GM21529 (cell line): Measurements from ENCODE around the gene STAT5A.

Experiments
- ATAC-seq: cut with Tn5 transposase; IDR thresholded peaks from one replicate; pipeline ENCODE4 v1.9.1; 2021; ENCODE audit not compliant: unreplicated experiment

STAT5A gene

DNA sequence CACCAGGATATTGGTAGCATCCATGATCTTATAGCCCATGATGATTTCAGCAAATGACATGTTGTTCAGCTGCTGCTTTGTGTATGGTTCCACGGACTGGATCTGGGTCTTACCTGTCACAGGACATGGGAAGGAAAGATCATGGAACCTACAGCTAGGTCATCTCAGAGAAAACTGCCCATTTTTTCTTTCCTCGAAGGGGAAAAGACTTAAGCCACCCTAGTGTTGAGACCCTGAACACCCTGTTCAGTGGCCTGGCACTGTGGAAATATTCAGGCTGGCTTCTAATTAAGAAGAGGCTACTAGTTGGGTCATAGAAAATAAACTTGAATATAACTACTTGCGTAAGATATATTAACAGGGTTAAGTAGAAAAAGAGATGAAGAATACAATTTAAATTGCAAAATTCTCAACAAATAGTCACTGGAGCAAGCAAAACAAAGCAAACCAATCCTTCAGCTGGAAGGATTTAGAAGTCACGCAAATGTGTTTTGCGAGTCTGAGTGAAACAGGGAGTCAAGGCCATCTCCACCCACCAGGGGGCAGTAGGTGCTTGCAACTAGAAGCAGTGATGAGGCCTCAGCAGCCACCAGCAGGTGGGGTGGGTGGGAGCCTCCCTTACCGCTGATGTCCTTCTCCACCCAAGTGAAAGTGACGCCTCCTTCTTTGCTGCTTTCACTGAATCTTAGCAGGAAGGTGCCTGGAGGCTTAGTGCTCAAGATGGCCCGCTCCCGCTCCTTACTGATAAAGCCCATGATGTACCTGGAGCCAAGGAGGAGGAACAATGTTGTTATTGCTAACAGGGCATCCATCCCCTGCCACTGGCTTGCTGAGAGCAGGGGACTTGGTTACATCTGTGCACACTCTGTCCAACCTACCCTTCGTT, 34.3 kb downstream of the STAT5A start:
- ATAC-seq, result peak; percentile 67

DNA sequence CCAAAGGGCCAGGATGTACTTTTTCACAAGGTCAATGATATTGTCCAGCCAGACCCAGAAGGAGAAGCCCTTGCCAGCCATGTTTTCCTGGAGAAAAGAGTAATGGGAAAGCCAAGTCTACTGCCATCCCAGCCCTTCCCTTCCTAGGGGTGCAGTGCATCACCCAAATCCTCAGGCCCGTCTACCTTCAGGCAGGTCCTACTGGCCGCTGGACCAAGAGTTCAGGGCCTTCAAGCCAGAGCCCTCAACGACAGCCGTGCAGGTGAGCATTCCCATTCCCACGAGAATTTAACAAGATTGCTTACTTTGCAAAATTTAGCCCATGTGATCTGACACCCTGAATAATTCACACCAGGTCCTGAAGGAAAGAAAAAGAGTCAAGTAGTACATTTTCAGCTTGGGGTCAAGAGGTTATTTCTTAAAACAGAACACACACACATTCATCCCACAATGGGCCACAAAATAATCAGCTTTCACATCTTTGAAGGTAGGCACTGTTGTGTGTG, 35.0 kb downstream of the STAT5A start:
- ATAC-seq, result peak; percentile 15

DNA sequence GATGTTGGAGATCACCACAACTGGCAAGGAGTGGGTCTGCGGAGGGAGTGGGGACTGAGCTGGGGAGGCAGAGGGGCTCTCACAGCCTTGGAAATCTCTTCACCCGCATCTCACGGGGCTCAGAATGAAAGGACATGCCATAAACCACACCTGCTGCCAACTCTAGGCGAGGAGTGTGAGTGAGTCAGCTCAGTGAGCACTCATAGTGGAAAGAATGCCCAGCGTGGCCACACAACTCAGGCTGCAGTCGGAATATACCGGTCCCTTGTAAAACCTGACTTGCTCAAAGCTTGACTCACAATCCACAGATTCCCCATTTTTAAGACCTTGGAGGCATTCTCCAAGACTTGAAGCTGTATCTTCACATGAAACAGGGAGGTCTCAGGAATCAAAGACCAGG, 36.7 kb downstream of the STAT5A start:
- ATAC-seq, result no peak

DNA sequence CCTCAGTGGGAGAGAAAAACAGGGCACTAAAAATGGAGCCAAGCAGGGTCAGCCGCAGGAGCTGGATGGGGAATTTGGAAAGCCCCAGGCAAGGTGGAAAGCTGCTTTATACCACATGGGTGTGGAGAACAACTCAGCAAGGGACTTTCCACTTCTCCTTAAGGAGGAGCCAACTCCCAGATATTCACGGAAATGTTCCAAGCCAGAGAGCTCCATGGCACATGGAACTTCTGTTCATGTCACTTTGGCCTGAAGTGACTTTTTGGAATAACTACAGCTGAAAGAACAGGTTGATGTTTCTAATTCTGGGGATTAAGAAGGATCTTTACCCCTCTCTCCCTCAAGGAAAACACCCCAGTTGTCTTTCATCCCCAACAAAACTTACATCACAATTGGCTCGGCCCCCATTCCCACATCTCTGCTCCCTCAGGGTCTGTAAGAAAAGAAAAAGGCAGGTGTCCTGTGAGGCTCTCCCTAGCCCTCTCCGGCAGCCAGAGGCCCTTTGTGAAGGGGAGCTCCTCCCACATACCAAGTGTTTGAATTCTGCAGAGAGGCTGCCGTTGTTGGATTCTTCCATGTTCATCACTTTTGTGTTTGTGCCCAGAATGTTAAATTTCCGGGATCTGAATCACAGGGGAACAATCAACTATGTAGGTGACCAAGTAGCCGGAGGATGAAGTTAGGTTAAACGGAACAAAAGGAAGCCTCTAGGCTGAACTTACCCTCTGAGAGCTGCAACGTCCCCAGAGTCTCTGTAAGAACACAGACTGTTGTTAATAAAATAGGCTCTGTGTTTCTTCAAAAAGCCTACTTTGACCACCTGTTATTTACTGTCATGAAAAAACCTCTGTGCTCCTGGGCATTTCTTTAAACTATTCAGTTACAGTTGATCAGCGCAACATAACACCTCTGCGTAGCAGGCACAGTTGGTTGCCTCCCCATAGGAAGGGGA, 41.0 kb downstream of the STAT5A start:
- ATAC-seq, result no peak

DNA sequence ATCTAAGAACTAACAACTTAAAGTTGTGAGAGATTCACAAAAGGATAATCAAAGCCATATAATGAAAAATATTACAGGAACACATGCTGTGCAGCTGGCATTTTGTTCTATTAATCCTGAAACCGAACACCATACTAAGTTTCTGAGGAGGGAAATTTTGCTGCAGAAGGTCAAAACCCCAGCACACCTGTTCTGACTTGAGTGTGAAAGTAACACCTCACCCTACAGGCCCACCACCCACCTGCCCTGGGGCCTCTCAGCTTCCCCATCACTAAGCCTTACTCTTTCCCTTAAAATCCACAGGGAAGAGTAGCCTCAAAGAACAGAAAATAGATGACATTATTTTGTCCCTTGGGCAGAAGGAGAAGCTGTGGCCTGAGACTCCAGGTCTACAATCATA, 44.8 kb downstream of the STAT5A start:
- ATAC-seq, result no peak

DNA sequence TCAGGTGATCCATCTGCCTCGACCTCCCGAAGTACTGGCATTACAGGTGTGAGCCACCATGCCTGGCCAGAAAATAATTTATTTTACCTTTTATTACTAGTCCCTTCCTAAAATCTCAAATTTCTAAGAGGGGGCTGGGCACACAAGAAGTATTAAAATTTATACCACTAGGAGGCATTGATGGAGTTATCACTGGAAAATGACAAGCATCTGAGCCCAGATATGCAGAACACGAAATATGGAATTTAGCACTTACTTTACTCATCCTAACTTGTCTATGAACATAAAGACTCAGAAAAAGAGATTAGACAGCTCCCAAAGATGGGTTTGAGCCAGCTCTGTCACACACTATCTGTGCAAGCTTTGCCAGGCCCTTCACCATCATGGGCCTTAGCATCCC, 46.4 kb downstream of the STAT5A start:
- ATAC-seq, result no peak

DNA sequence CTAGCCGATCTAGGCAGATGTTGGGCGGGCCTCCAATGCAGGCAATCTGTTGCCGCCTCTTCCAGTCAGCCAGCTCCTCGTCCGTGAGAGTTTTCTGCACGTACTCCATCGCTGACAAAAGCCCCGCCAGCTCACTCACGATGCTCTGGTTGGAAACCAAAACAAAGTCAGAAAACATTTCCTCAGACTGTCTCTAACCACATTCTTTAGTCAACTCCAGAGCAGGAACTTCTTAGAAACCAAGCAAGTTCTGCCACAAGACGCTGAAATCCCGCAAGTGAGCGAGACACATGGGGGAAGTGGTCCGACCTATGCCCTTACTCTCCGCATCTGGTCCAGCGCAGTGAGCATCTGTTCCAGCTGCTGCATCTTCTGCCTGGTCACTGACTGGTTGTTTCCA, 49.1 kb downstream of the STAT5A start:
- peak; percentile 74 for ATAC-seq

DNA sequence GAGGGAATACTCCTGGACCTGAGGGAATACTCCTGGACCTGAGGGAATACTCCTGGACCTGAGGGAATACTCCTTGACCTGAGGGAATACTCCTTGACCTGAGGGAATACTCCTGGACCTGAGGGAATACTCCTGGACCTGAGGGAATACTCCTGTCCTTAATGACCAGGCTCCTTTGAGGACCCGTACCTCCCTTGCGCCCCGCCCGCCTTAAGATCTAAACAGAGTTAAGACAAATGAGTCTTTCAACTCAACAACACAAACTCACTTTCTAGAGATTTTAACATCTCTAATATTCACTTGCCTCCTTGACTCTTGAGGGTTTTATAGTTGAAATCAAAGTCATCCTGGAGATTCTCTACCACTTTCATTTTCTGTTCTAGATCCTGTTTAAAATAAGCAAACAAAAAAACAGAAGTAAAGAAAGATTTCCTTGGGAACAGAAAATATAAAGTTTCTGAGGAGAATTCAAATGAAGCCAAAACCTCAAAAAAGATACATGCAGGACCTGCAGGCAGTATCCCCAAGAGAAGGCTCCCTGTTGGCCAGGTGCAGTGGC, 50.2 kb downstream of the STAT5A start:
- no peak for ATAC-seq

DNA sequence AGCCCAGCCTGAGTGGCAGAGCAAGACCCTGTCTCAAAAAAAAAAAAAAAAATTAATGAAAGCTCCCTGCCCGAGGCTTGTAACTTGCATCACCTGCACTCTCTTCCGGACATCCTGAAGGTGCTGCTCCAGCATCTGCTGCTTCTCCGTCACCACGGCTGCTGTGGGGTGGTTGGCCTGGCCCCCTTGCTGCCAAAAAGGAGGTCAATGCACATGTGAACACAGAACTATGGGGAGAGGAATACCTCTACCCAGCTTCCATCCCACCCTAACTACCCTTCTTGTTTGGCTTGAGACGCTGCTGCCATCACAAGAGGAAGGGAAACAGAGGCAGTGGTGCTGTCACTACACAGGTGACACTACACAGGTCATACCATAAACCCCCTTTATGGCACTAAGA, 50.9 kb downstream of the STAT5A start:
- ATAC-seq, result no peak

DNA sequence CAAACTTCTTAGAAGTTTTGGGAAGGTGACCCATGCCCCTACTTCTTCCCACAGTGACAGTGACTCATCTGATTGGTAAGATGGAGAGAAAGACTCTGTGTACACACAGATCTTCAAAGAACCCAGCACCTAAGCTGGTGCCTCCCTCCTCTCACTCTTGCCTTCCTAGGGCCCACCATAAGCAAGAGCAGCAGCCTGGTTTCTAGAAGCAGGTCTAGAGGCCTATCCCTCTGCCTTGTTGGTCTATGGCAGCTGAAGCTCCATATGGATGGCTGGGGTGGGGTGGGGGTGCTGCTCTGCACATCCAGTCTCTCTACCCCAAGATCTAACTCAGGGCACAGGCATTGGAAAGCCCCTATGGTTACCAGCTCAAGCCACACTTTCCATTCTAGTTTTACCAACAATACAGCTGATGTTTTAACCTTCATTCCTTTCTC, 52.4 kb downstream of the STAT5A start:
- ATAC-seq, result no peak

DNA sequence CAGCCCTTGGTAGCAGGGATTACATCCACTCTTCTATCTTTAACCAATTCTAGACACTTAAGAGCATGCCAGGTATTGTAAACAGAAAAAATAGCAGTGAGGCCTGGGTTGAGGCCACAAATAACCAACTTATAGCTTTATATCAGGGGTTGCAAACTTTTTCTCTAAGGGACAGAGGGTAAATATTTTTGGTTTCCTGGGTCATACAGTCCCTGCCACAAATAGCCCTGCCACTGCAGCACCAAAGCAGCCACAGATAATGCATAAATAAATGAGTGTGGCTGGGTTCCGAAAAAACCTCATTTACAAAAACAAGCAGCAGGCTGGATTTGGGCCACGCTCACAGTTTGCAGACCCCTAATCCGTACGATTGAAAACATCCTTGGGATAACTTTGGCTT, 53.3 kb downstream of the STAT5A start:
- ATAC-seq, result no peak

DNA sequence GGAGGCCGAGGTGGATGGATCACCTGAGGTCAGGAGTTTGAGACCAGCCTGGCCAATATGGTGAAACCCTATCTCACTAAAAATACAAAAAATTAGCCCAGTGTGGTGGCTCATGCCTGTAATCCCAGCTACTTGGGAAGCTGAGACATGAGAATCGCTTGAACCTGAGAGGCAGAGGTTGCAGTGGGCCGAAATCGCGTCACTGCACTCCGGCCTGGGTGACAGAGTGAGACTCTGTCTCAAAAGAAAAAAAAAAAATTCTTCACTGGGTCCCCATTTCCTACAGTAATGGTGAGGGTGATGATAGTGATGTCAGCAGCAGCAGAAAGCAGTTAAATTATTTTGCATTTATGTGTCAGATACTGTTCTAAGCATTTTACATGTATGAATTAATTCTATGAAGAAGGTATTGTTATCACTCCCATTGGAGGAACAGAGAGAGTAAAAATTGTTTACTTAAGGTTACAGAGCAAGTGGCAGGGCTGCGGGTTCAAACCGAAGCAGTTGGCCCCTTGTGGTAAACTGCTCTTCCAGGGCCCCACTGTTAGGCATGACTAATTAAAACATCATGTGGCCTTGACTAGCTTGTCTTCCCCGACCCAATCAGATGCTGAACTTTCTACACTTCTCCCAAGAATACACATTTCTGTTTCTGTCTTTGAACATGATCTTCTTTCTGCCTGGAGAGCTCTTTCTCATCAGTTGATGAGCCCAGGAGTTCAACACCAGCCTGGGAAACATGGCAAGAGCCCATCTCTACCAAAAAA, 54.1 kb downstream of the STAT5A start:
- ATAC-seq, result no peak

DNA sequence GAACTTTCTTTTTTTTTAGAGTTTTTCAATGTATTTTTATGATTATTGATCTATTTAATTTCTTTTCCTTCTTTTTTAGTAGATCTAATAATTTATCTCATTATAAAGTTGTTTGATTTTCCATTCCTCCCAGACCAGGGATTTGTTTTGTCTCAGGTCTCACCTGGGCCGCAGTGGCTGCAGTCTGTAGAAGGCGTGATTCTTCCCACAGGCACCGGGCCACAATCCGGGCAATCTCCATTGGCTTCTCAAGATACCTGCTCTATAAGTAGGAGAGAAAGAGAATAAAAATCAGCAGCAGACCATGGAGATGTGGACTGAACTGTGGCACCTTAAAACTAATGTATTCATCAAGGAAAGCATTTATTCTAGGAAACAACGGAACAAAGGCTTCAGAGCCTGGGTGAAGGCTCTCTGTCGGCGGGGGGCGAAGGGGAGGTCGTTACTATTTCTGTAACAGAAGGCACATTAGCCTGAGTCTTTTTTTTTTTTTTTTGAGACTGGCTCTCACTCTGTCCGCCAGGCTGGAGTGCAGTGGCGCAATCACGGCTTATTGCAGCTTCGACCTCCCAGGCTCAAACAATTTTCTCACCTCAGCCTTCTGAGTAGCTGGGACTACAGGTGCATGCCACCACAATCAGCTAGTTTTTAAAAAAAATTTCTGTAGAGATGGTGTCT, 57.2 kb downstream of the STAT5A start:
- no peak for ATAC-seq

DNA sequence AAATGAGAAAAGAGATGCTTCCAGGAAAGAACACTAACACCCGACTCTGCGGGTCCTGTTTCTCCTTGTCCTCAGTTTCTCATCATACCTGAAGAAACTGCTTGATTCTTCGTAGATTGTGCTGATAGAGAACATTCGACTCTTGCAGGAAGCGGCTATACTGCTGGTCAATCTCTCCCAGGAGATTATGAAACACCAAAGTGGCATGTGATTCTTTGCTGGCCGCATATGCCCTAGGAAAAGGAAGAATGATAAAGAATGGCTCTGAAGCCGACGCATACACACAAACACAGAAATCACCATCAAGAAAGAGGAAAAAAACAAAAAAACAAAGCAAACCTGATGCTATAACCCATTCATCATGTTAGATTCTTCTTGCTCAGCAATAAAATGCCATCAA, 58.2 kb downstream of the STAT5A start:
- no peak for ATAC-seq

DNA sequence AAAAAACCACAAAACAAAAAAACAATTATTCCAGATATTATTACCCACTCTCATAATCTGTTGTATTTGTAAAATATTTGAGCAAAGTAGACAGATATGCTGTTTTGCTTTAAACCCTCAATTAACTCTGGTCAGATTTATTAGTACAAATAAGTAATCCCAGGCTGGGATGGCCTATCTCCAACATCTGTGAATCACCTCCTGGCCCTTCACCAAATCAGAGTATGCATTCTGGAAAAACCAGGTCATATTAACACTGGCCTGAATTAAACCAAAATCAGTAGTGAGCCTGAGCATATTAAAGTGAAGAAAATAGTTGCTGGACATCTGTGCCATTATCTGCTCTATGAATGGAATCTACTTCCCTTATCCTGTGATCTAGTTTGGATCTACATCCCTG, 58.9 kb downstream of the STAT5A start:
- no peak for ATAC-seq

DNA sequence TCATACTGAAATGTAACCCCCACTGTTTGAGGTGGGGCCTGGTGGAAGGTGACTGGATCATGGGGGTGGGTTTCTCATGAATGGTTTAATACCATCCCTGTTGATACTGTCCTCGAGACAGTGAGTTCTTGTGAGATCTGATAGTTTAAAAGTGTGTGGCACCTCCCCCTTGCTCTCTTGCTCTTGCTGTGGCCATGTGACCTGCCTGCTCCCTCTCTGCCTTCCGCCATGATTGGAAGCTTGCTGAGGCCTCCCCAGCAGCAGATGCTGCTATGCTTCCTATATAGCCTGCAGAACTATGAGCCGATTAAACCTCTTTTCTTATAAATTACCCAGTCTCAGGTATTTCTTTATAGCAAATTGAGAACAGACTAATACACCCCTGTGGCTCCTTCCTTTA, 59.3 kb downstream of the STAT5A start:
- ATAC-seq, result no peak

DNA sequence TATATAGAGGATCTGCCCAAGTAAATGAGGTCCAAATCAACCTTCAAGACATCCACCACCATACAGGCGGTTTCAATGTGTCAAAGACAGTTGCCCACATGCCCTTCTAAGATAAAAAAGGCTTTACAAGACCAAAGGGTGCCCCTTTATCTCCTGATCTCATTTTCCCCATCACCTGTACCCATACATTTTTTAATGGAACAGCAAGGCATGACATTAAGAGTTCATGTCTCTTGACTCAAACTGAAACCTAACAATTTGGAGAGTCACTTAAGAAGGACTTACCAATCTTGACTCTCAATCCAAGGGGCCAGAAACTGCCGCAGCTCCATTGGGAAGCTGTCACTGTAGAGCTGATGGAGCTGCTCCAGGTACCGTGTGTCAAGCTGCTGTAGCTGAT, 59.8 kb downstream of the STAT5A start:
- no peak for ATAC-seq

DNA sequence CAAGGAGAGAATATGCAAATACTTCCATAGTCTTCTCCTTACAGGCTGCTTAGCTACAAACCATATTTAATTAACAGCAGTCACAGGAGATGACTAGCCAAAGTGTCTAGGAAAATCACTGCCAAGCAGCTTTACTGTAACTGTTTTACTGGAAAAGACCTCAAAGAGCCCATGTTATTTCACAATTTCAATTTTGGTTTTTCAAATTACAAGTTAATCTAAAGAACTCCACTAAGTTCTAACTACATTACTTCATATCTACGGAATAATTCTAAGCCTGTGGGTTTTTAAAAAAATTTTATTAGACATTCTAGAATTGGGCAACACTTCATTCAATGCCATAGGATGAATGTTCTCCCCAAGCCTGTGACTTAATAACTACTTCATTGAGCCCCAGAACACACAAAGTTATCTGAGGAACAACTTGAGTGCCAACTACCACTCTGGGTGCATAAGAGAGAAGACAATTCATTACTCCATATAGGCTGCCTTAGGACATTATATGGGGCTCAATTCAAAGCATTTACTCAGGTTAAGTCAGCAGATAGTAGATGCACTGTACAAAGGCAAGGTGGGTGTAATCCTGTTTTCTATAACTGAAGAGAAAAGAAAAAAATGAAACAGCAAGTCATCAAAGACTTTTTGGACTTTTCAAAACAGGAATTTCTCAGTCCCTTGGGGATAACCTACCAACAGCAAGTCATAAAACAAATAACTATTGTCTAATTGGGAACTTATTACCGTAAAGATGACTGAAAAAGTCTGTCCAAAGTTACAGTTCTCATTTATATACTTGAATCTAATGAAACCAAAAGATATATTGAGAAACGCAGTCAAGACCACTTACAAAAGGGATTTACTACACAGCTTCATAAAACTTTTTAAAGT, 66.9 kb downstream of the STAT5A start:
- no peak for ATAC-seq

DNA sequence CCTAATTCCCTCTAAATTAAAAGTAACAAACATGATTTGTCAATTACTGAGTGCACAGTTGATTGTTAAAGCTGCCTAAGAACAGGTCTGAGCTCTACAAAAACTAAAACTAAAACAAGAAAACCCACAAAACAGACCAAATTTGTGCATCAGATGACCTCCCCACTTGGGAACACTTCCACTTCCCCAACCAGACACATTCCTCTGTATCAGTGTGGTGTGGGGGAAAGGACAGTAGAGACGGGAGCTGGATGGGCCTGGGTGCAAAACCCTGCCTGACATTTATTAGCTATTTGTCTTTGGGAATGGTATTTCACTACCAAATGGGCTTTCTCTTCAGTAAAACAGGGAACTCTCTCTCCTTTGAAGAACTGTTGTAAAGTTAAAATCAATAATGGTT, 70.1 kb downstream of the STAT5A start:
- no peak for ATAC-seq
